Gastrocnemius medialis (tissue), 4 donors: ENCODE results near the gene ELP2. TPM values are rescaled to one million over a fixed set of nuclear protein-coding genes. Genes with fewer than 3 reads are reported as not detected.

ENCODE experiments used
- ATAC-seq, 2 donors: fragments of 150-250 bp; one replicate each; pipeline ENCODE4 v1.9.1; 2016
- DNase-seq, 2 donors: peaks; one replicate each; pipeline ENCODE4 v3.0.0-alpha.2; 2019
- H3K27ac ChIP-seq, 4 donors: fragments of 200-600 bp; sonication (generic); 1 replicate in 1 of 4; 2 replicates in 3 of 4; pipeline ENCODE4 v1.5.1; 2016 to 2018; ENCODE audit warnings: mild to moderate bottlenecking in 2 of 4, moderate library complexity in 1 of 4
- H3K27me3 ChIP-seq, 3 donors: fragments of 200-600 bp; sonication (generic) in 2 of 3; 1 replicate in 1 of 3; 2 replicates in 2 of 3; pipeline versions ENCODE4 v1.5.1 to v1.6.0; 2016 to 2019; ENCODE audit warnings: mild to moderate bottlenecking in 1 of 3, moderate library complexity in 1 of 3
- H3K36me3 ChIP-seq, 2 donors: fragments of 200-600 bp; sonication (generic) in 1 of 2; one replicate each; pipeline ENCODE4 v1.5.1; 2017 to 2018
- H3K4me1 ChIP-seq, 2 donors: fragments of 200-600 bp; sonication (generic) in 1 of 2; one replicate each; pipeline ENCODE4 v1.5.1; 2016 to 2017; ENCODE audit warnings: mild to moderate bottlenecking in 2 of 2
- H3K4me3 ChIP-seq, 4 donors: fragments of 200-600 bp; sonication (generic) in 3 of 4; 1 replicate in 1 of 4; 2 replicates in 3 of 4; pipeline ENCODE4 v1.5.1; 2016 to 2019; ENCODE audit warnings: mild to moderate bottlenecking in 2 of 4
- H3K9me3 ChIP-seq, 3 donors: fragments of 200-600 bp; sonication (generic) in 2 of 3; 1 replicate in 1 of 3; 2 replicates in 2 of 3; pipeline ENCODE4 v1.5.1; 2016 to 2019
- POLR2A ChIP-seq, 2 donors: fragments of 450-650 bp; IDR thresholded peaks; one replicate each; pipeline ENCODE4 v1.6.1; 2017; ENCODE audit warnings: antibody characterized with exemption in 2 of 2, mild to moderate bottlenecking in 2 of 2, moderate library complexity in 2 of 2
- in situ Hi-C, 4 donors: fragments of 200-750 bp; cut with MboI; loops; one replicate each; pipeline versions ENCODE4 v1.15.0 to v1.8.0; 2017; ENCODE audit warnings: low sequenced_read_pairs in 4 of 4
- intact Hi-C: fragments of 100-400 bp; cut with DNase I; formaldehyde crosslinking; loops from one replicate; pipeline ENCODE4 v1.15.1; 2023; ENCODE audit warnings: low total_unique reads
- total RNA-seq, 4 donors: library from RNA; depleted of rRNA; stranded (reverse); fragments of >200 nt; gene quantifications; one replicate each; pipeline versions ENCODE4 v1.1.0 to v1.2.3, GENCODE V29; 2016
- TF ChIP-seq, protein P1 (sequence below), 5 experiments: fragments of 450-650 bp in 3 of 5; fragments of 200-600 bp in 2 of 5; sonication (generic) in 2 of 5; IDR thresholded peaks in 4 of 5; conservative IDR thresholded peaks in 1 of 5; 1 replicate in 4 of 5; 2 replicates in 1 of 5; pipeline ENCODE4 v1.5.1; 2016 to 2019; ENCODE audit warnings: antibody characterized with exemption in 5 of 5, mild to moderate bottlenecking in 3 of 5, moderate library complexity in 3 of 5

ELP2 gene
- total RNA-seq, 4 donors from 2014 or later, result 23.7 to 51.0 (median 42.8) TPM

DNA sequence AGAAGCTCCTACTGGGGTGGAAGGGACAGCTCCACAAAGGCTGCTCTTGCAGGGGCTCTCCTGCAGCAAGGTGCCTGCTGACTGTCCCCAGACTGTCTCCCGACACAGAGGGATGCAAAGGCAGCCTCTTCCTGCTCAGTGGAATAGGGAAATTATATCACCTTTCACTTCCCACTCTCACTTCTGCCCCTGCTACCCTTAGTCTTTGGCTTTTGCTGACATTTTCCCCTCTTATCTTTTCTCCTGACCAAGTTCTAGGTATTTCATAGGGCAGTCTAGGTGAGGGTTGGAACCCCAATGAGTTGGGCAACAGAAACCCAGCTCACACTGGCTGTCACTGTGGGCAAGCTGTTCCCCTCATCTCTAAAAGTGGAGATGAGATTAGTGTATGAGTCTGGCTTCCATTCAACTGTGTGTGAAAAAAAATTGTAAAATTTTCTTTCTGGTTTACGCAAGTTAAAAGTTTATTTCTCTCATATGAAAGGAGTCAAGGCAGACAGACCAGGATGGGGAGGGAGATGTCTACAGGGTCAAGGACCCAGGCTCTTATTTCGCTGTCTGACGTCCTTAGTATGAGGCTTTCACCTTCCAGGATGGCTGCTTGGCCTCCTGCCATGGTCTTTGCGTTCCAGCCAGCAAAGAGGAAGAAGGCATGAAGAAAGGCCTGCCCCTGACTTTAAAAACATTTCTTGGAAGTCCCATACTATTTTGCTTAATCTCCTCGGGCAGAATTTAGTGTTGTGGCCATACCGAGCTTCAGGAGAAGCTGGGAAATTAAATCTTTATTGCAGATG, 50.1 kb downstream of the ELP2 start:
- DNase-seq, result peak; percentile 16 to 38
- intact Hi-C loops (loop anchor here (10.0 kb wide), 1 partner anchor 105 kb away; no protein-coding TSS in a partner anchor), in situ Hi-C loops (no loop called here)
- H3K36me3 ChIP-seq, result peaks cover 0 to 23% of the 10 kb centered on the region in 2 donors
- H3K9me3 ChIP-seq, result no peaks in the 10 kb centered on the region
- ATAC-seq, result peak in 1 of 2 donors; percentile 38
- no peak for TF ChIP-seq POLR2A (IDR thresholded peaks at IDR 0.05)
- TF ChIP-seq, protein P1, sequence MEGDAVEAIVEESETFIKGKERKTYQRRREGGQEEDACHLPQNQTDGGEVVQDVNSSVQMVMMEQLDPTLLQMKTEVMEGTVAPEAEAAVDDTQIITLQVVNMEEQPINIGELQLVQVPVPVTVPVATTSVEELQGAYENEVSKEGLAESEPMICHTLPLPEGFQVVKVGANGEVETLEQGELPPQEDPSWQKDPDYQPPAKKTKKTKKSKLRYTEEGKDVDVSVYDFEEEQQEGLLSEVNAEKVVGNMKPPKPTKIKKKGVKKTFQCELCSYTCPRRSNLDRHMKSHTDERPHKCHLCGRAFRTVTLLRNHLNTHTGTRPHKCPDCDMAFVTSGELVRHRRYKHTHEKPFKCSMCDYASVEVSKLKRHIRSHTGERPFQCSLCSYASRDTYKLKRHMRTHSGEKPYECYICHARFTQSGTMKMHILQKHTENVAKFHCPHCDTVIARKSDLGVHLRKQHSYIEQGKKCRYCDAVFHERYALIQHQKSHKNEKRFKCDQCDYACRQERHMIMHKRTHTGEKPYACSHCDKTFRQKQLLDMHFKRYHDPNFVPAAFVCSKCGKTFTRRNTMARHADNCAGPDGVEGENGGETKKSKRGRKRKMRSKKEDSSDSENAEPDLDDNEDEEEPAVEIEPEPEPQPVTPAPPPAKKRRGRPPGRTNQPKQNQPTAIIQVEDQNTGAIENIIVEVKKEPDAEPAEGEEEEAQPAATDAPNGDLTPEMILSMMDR (IDR thresholded peaks at IDR 0.05 in 4 of 5, conservative IDR thresholded peaks at IDR 0.05 in 1 of 5), result no peak
- H3K27ac ChIP-seq, result peak overlapping the region in 1 of 4 donors; percentile 3
- peaks cover 0 to 9% of the 10 kb centered on the region in 2 donors for H3K4me1 ChIP-seq
- H3K4me3 ChIP-seq, result no peak overlapping the region
- H3K27me3 ChIP-seq, result no peaks in the 10 kb centered on the region

DNA sequence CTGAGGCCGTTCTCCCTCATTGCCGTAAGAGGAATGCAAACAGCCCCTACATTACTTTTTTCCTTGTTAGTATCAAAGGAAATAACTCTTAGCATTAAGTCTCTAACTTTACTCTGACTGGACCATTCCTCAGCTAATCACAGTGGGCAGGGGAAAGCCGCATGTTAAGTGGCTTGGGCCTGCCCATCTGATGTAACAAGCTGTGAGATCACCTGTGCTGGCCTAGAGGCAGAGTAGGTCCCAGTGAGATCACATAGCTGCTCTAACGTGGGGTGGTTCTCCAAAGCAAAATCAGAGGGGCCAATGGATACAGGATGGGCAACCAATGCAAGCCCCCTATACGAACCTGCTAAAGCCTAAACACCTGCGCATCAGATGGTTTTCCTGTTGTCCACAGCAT, 51.7 kb downstream of the ELP2 start:
- DNase-seq (no peak), ATAC-seq (no peak)
- no peak overlapping the region for H3K27ac ChIP-seq
- peaks cover 0 to 6% (median 5%) of the 10 kb centered on the region in 3 donors for H3K27me3 ChIP-seq
- H3K36me3 ChIP-seq, result peaks cover 0 to 7% of the 10 kb centered on the region in 2 donors
- in situ Hi-C loops, result no loop called here
- no peak overlapping the region for H3K4me3 ChIP-seq
- H3K9me3 ChIP-seq, result no peaks in the 10 kb centered on the region
- TF ChIP-seq POLR2A (IDR thresholded peaks at IDR 0.05), result no peak
- TF ChIP-seq, protein P1 (IDR thresholded peaks at IDR 0.05 in 4 of 5, conservative IDR thresholded peaks at IDR 0.05 in 1 of 5), result no peak
- intact Hi-C loops, result loop anchor here (10.0 kb wide), 1 partner anchor 103 kb away; no protein-coding TSS in a partner anchor
- peaks cover 0 to 9% of the 10 kb centered on the region in 2 donors for H3K4me1 ChIP-seq

DNA sequence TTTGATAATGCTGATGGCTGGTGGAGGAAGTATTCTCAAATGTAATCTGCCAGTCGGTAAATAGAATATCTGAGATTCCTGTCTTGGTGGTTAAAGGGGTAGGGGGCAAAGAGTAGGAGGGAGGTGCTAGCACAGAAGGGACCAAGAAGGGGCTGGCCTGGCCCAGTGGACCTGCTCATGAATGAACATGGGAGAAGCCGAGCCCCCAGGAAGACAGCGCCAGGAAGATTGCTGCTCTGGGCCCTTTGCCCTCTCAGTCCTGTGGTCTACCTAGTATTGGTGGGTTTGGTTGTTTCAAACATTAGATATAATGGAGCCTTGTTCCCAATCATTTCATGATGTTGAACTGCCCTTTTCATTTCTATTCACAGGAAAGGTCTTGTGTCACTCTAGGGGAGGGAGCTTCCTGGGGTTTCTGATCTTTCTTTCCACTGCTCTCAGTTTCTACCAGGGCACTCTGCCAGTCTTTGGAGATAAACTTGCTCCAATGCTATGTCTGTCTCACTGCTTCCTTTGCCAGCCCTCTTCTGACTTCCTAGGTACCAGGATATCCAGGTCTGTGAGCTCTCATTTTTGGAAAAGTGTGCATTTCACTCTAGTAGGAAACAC, 52.3 kb downstream of the ELP2 start:
- H3K4me3 ChIP-seq, result no peak overlapping the region
- DNase-seq (no peak), ATAC-seq (no peak)
- H3K4me1 ChIP-seq, result peaks cover 0 to 9% of the 10 kb centered on the region in 2 donors
- no peaks in the 10 kb centered on the region for H3K9me3 ChIP-seq
- H3K27ac ChIP-seq, result no peak overlapping the region
- H3K36me3 ChIP-seq, result peaks cover 0 to under 1% of the 10 kb centered on the region in 2 donors
- intact Hi-C loops, result loop anchor here (10.0 kb wide), 1 partner anchor 103 kb away; no protein-coding TSS in a partner anchor
- peaks cover 0 to 10% (median 10%) of the 10 kb centered on the region in 3 donors for H3K27me3 ChIP-seq
- TF ChIP-seq, protein P1 (IDR thresholded peaks at IDR 0.05 in 4 of 5, conservative IDR thresholded peaks at IDR 0.05 in 1 of 5), result no peak
- no peak for TF ChIP-seq POLR2A (IDR thresholded peaks at IDR 0.05)
- in situ Hi-C loops, result no loop called here

DNA sequence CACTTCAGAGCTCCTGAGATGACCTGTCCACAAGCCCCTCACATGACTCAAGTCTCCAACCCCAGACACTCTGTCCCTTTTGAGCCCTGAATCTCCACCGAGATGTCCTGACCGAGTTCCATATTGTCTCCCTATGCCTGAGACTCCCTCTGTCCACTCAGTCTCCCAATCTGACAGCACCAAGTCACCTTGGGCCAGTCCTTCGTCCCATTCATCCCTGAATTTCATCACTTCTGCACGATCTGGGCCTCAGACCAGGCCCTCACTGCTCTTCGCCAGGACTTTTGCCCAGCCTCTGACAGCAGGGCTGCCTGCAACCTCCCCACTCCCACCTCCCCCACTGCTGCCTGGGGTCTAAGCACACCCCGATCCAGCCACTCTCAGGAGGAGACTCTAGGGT, 53.3 kb downstream of the ELP2 start:
- H3K9me3 ChIP-seq, result no peaks in the 10 kb centered on the region
- intact Hi-C loops, result loop anchor here (10.0 kb wide), 1 partner anchor 102 kb away; no protein-coding TSS in a partner anchor
- H3K4me1 ChIP-seq, result peaks cover 6 to 13% of the 10 kb centered on the region in 2 donors
- ATAC-seq (no peak), DNase-seq (no peak)
- H3K27ac ChIP-seq, result no peak overlapping the region
- in situ Hi-C loops, result no loop called here
- H3K36me3 ChIP-seq, result no peaks in the 10 kb centered on the region
- TF ChIP-seq POLR2A (IDR thresholded peaks at IDR 0.05), result no peak
- TF ChIP-seq, protein P1 (IDR thresholded peaks at IDR 0.05 in 4 of 5, conservative IDR thresholded peaks at IDR 0.05 in 1 of 5), result no peak
- peaks cover 5 to 16% (median 15%) of the 10 kb centered on the region in 3 donors for H3K27me3 ChIP-seq
- H3K4me3 ChIP-seq, result no peak overlapping the region
